Measurements from ENCODE around the gene RMDN3.

RMDN3 gene

GRCh38 chr15:40746916-40747418, 8.1 kb downstream of the RMDN3 start:
- Mint-ChIP-seq H3K27me3 (no peaks in the 10 kb centered on the region), H3K36me3 (ENCODE audit: low read depth) (peaks cover 92% of the 10 kb centered on the region), H3K4me1 (ENCODE audit: low read depth) (peaks cover 43% of the 10 kb centered on the region), H3K9me3 (no peaks in the 10 kb centered on the region), H3K27ac (peak overlapping the region; percentile 76), H3K4me3 (no peak overlapping the region)
- DNase-seq = no peak

- peaks cover 36% of the 10 kb centered on the region for H3K4me1 Mint-ChIP-seq (ENCODE audit: low read depth)
- H3K9me3 Mint-ChIP-seq = no peaks in the 10 kb centered on the region
- no peak for DNase-seq
- H3K4me3 Mint-ChIP-seq = no peak overlapping the region
- no peaks in the 10 kb centered on the region for H3K27me3 Mint-ChIP-seq
- peaks cover 91% of the 10 kb centered on the region for H3K36me3 Mint-ChIP-seq (ENCODE audit: low read depth)
- peak overlapping the region; percentile 98 for H3K27ac Mint-ChIP-seq
These were observed 10.3 kb downstream of the RMDN3 start for GRCh38 chr15:40744815-40745152.

- Mint-ChIP-seq H3K27ac (peak overlapping the region; percentile 98), H3K36me3 (ENCODE audit: low read depth) (peaks cover 91% of the 10 kb centered on the region), H3K4me3 (peak overlapping the region; percentile 42), H3K27me3 (no peaks in the 10 kb centered on the region), H3K4me1 (ENCODE audit: low read depth) (peaks cover 36% of the 10 kb centered on the region), H3K9me3 (no peaks in the 10 kb centered on the region)
- peak; percentile 73 for DNase-seq
These were observed 10.9 kb downstream of the RMDN3 start for GRCh38 chr15:40743921-40744814.

GRCh38 chr15:40743485-40743901, 11.6 kb downstream of the RMDN3 start:
- H3K4me1 Mint-ChIP-seq (ENCODE audit: low read depth) = peaks cover 36% of the 10 kb centered on the region
- peak overlapping the region; percentile 98 for H3K27ac Mint-ChIP-seq
- peaks cover 93% of the 10 kb centered on the region for H3K36me3 Mint-ChIP-seq (ENCODE audit: low read depth)
- no peak for DNase-seq
- H3K4me3 Mint-ChIP-seq = peak overlapping the region; percentile 42
- no peaks in the 10 kb centered on the region for H3K27me3 Mint-ChIP-seq
- no peaks in the 10 kb centered on the region for H3K9me3 Mint-ChIP-seq

- Mint-ChIP-seq H3K4me1 (ENCODE audit: low read depth) (peaks cover 24% of the 10 kb centered on the region), H3K27ac (peak overlapping the region; percentile 71), H3K9me3 (no peaks in the 10 kb centered on the region), H3K36me3 (ENCODE audit: low read depth) (peaks cover 96% of the 10 kb centered on the region), H3K4me3 (no peak overlapping the region), H3K27me3 (no peaks in the 10 kb centered on the region)
- DNase-seq = no peak
These were observed 15.2 kb downstream of the RMDN3 start for GRCh38 chr15:40739854-40740253.

- no peak for DNase-seq
- peak overlapping the region; percentile 3 for H3K27ac Mint-ChIP-seq
These were observed 16.0 kb downstream of the RMDN3 start for GRCh38 chr15:40739047-40739446.

GRCh38 chr15:40737048-40737447, 18.0 kb downstream of the RMDN3 start:
- H3K36me3 Mint-ChIP-seq (ENCODE audit: low read depth) = peaks cover 96% of the 10 kb centered on the region
- H3K27ac Mint-ChIP-seq = peak overlapping the region; percentile 73
- H3K27me3 Mint-ChIP-seq = no peaks in the 10 kb centered on the region
- no peak for DNase-seq
- no peaks in the 10 kb centered on the region for H3K9me3 Mint-ChIP-seq
- H3K4me3 Mint-ChIP-seq = no peak overlapping the region
- no peaks in the 10 kb centered on the region for H3K4me1 Mint-ChIP-seq (ENCODE audit: low read depth)

More at GRCh38 chr15:40739047-40739446, 16.0 kb downstream of the RMDN3 start:
- H3K4me1 Mint-ChIP-seq (ENCODE audit: low read depth) = peaks cover 17% of the 10 kb centered on the region
- H3K27me3 Mint-ChIP-seq = no peaks in the 10 kb centered on the region
- no peak overlapping the region for H3K4me3 Mint-ChIP-seq
- H3K36me3 Mint-ChIP-seq (ENCODE audit: low read depth) = peaks cover 96% of the 10 kb centered on the region
- H3K9me3 Mint-ChIP-seq = no peaks in the 10 kb centered on the region

GRCh38 chr15:40736575-40736974, 18.5 kb downstream of the RMDN3 start:
- H3K9me3 Mint-ChIP-seq = no peaks in the 10 kb centered on the region
- DNase-seq = no peak
- H3K36me3 Mint-ChIP-seq (ENCODE audit: low read depth) = peaks cover 96% of the 10 kb centered on the region
- H3K27ac Mint-ChIP-seq = peak overlapping the region; percentile 73
- no peaks in the 10 kb centered on the region for H3K4me1 Mint-ChIP-seq (ENCODE audit: low read depth)
- no peaks in the 10 kb centered on the region for H3K27me3 Mint-ChIP-seq
- H3K4me3 Mint-ChIP-seq = no peak overlapping the region

GRCh38 chr15:40731034-40731433, 24.0 kb downstream of the RMDN3 start:
- DNase-seq = no peak
- no peaks in the 10 kb centered on the region for H3K9me3 Mint-ChIP-seq
- peaks cover 81% of the 10 kb centered on the region for H3K36me3 Mint-ChIP-seq (ENCODE audit: low read depth)
- H3K27me3 Mint-ChIP-seq = no peaks in the 10 kb centered on the region
- no peak overlapping the region for H3K4me3 Mint-ChIP-seq
- H3K4me1 Mint-ChIP-seq (ENCODE audit: low read depth) = no peaks in the 10 kb centered on the region
- H3K27ac Mint-ChIP-seq = peak overlapping the region; percentile 1

- Mint-ChIP-seq H3K27ac (no peak overlapping the region), H3K27me3 (no peaks in the 10 kb centered on the region), H3K36me3 (ENCODE audit: low read depth) (peaks cover 70% of the 10 kb centered on the region), H3K4me3 (no peak overlapping the region), H3K9me3 (no peaks in the 10 kb centered on the region), H3K4me1 (ENCODE audit: low read depth) (peaks cover 18% of the 10 kb centered on the region)
- DNase-seq = no peak
These were observed 31.1 kb downstream of the RMDN3 start for GRCh38 chr15:40723919-40724318.

GRCh38 chr15:40722934-40723333, 32.1 kb downstream of the RMDN3 start:
- DNase-seq = no peak
- H3K9me3 Mint-ChIP-seq = no peaks in the 10 kb centered on the region
- no peak overlapping the region for H3K4me3 Mint-ChIP-seq
- no peaks in the 10 kb centered on the region for H3K27me3 Mint-ChIP-seq
- peaks cover 18% of the 10 kb centered on the region for H3K4me1 Mint-ChIP-seq (ENCODE audit: low read depth)
- peaks cover 72% of the 10 kb centered on the region for H3K36me3 Mint-ChIP-seq (ENCODE audit: low read depth)
- H3K27ac Mint-ChIP-seq = no peak overlapping the region

- peaks cover 18% of the 10 kb centered on the region for H3K4me1 Mint-ChIP-seq (ENCODE audit: low read depth)
- no peaks in the 10 kb centered on the region for H3K9me3 Mint-ChIP-seq
- H3K36me3 Mint-ChIP-seq (ENCODE audit: low read depth) = peaks cover 75% of the 10 kb centered on the region
- H3K4me3 Mint-ChIP-seq = no peak overlapping the region
- peak overlapping the region; percentile 27 for H3K27ac Mint-ChIP-seq
- H3K27me3 Mint-ChIP-seq = no peaks in the 10 kb centered on the region
- no peak for DNase-seq
These were observed 32.7 kb downstream of the RMDN3 start for GRCh38 chr15:40722354-40722753.

GRCh38 chr15:40721701-40722100, 33.4 kb downstream of the RMDN3 start:
- H3K27me3 Mint-ChIP-seq = no peaks in the 10 kb centered on the region
- peaks cover 18% of the 10 kb centered on the region for H3K4me1 Mint-ChIP-seq (ENCODE audit: low read depth)
- no peak overlapping the region for H3K27ac Mint-ChIP-seq
- no peaks in the 10 kb centered on the region for H3K9me3 Mint-ChIP-seq
- no peak for DNase-seq
- H3K36me3 Mint-ChIP-seq (ENCODE audit: low read depth) = peaks cover 75% of the 10 kb centered on the region
- H3K4me3 Mint-ChIP-seq = no peak overlapping the region

GRCh38 chr15:40716165-40716564, 38.9 kb downstream of the RMDN3 start:
- no peak for DNase-seq
- peaks cover 88% of the 10 kb centered on the region for H3K36me3 Mint-ChIP-seq (ENCODE audit: low read depth)

GRCh38 chr15:40714144-40714543, 40.9 kb downstream of the RMDN3 start:
- no peak for DNase-seq
- no peaks in the 10 kb centered on the region for H3K27me3 Mint-ChIP-seq
- no peak overlapping the region for H3K27ac Mint-ChIP-seq
- H3K4me1 Mint-ChIP-seq (ENCODE audit: low read depth) = no peaks in the 10 kb centered on the region
- H3K4me3 Mint-ChIP-seq = no peak overlapping the region
- no peaks in the 10 kb centered on the region for H3K9me3 Mint-ChIP-seq
- H3K36me3 Mint-ChIP-seq (ENCODE audit: low read depth) = peaks cover 87% of the 10 kb centered on the region

More at GRCh38 chr15:40716165-40716564, 38.9 kb downstream of the RMDN3 start:
- Mint-ChIP-seq H3K9me3 (no peaks in the 10 kb centered on the region), H3K4me3 (no peak overlapping the region), H3K27ac (no peak overlapping the region), H3K4me1 (ENCODE audit: low read depth) (no peaks in the 10 kb centered on the region), H3K27me3 (no peaks in the 10 kb centered on the region)
